HG03095 (cell line): ENCODE data around the gene PDSS2.
"Not testable (repeated sequence)": the region's sequence is repeated elsewhere in the genome, so short reads cannot be mapped to it uniquely, and the experiment has no call there.

ENCODE experiments used
- ATAC-seq: cut with Tn5 transposase; IDR thresholded peaks from one replicate; pipeline ENCODE4 v1.9.1; 2021; ENCODE audit warnings: moderate library complexity; ENCODE audit not compliant: unreplicated experiment

PDSS2 gene

GRCh38 chr6:107475826-107476225, 16.5 kb upstream of the PDSS2 start:
- not testable (repeated sequence) for ATAC-seq

GRCh38 chr6:107475360-107475759, 16.0 kb upstream of the PDSS2 start:
- not testable (repeated sequence) for ATAC-seq

DNA sequence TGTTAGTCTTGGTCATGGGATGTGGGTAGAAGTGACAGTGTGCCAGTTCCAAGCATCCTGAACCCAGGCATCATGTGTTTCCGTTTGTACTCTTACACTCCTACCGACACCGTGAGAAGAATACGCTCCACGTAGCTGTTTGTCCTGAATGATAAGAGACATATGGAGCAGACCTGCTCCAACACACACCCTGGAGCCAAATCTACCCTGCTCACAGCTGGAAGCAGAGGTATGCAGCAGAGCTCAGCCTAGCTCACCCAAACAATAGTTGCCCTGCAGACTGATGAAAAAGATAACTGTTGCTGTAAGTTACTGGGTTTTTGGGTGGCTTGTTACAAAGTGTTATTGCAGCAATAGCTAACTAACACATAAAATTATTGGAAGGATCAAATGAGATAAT, 14.3 kb upstream of the PDSS2 start:
- no peak for ATAC-seq

DNA sequence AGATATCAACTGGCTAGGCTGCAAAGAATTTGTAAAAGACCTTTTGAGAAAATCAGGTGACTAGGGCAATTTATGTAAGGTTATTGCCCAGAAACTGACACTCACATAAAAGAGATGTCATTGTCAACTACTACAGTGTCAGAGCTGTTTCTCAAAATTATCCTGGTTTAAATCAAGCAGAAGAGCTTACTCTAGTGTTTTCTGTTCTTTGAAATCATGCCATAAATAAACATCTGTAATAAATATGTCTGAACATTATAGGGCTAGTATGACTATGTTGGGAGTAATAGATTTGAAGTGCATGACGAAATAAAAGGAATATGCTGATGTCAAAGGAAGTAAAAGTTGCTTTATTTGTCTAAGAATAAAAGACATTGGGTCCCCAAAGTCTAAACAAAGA, 11.0 kb upstream of the PDSS2 start:
- ATAC-seq = no peak

- no peak for ATAC-seq
Measured at GRCh38 chr6:107466062-107466461, 6.7 kb upstream of the PDSS2 start.

GRCh38 chr6:107460083-107460631, 793 bp upstream of the PDSS2 start:
- no peak for ATAC-seq

- ATAC-seq = peak; percentile 17
Measured at GRCh38 chr6:107458672-107459282, 587 bp downstream of the PDSS2 start.

DNA sequence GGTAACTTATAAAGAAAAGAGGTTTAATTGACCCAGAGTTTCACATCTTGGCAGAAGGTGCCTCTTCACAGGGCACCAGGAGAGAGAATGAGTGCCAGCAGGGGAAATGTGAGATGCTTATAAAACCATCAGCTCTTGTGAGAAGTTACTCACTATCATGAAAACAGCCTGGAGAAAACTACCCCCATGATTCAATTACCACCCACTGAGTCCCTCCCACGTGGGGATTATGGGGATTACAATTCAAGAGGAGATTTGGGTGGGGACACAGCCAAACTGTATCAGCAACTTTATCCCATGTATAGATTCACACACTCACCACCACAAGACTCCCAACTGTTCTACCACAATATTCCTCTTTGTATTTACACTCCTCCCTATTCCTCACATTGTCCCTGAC, 10.6 kb downstream of the PDSS2 start:
- ATAC-seq = no peak

GRCh38 chr6:107447663-107448216, 11.6 kb downstream of the PDSS2 start:
- no peak for ATAC-seq

DNA sequence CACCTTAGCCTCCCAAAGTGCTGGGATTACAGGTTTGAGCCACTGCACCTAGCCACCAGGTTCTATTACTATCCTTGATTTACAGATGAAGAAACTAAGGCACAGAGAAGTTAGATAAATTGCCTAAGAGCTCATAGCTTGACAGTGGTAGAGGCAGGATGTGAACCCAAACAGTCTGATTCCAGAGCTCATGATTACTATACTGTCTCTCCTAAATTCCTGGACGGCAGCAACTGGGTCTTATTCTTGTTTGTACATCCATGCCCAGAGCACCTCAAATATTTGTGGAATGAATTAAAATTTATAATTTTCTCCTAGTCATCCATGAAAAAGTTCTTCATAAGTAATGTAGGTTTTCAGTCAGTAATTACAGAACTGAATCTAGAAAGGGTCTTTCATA, 15.1 kb downstream of the PDSS2 start:
- no peak for ATAC-seq

GRCh38 chr6:107443608-107444267, 15.6 kb downstream of the PDSS2 start:
- ATAC-seq = no peak

DNA sequence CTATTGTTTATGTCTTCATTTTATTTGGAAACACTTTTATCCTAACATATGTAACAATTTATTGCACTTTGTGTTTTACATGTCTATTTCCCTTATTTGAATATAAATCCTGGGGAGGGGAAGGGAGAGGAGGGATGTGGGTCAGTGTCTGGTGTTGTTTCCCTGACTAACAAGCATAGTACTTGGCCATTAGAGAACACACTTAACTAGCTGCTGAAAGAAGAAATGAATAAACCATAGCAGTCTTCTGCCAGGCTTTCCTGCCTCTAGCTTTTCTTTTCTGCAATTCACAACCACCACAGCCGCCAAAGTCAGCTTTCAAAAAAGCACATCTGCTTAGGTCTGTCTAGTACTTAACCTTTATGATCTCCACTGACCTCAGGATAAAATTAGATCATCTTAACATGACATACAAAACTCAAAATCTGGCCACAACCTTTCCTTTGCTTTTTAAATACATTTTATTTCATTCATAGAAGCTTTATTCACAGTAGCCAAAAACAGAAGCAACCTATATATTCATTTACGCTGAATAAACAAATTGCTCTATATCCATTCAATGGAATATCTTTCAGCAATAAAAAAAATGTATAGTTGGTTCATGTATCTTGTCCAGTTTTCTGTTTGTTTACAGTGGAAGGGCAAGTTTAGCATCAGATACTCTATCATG, 16.3 kb downstream of the PDSS2 start:
- no peak for ATAC-seq

GRCh38 chr6:107441682-107442081, 17.7 kb downstream of the PDSS2 start:
- no peak for ATAC-seq

DNA sequence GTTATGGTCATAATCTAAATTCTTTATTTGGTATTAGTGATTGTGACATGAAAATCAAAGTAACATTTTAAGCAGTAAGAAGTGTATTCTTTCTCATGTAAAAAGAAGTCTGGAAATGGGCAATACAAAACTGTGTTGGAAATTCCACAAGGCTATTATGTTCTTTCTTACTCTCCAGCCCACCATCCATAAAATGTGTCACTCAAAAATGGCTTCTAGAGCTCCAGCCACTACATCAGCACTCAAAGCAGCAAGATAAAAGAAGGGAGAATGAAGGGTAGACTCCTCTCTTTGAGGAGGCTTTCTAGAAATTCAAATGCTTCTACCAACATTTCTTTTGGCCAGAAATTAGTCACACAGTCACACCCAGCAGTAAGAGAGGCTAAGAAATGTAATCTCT, 18.4 kb downstream of the PDSS2 start:
- ATAC-seq = no peak

GRCh38 chr6:107439406-107439805, 20.0 kb downstream of the PDSS2 start:
- ATAC-seq = no peak

DNA sequence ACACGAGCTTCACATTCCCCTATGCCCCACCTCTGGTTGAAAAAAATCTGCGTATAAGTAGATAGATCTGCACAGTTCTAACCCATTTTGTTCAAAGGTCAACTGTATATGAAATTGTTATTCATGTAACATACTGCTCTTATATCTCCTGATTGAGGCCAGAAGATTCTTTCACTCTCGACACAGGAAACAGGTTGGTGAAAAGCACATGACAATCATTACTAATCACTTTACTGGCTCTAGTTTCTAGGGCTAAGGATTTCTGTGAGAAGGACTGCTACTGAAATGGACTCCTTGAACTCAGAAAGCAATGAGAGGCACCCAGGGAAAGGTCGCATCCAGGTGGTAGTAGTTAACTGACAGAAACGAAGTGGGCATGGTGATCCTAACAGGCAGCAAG, 21.7 kb downstream of the PDSS2 start:
- no peak for ATAC-seq

DNA sequence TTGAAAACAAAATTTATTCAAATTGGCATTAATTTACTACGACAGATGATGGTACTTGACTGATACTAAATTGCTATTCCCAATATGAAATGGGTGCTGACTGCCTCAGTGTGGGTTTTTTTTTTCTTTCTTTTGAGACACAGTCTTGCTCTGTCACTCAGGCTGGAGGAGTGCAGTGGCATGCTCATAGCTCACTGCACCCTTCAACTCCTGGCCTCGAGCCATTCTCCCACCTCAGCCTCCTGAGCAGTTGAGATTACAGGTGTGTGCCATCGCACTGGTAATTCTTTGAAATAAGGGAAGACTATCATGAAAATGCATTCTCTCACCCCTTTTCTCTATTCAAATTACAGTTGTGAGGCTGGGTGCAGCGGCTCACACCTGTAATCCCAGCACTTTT, 22.5 kb downstream of the PDSS2 start:
- ATAC-seq = no peak

DNA sequence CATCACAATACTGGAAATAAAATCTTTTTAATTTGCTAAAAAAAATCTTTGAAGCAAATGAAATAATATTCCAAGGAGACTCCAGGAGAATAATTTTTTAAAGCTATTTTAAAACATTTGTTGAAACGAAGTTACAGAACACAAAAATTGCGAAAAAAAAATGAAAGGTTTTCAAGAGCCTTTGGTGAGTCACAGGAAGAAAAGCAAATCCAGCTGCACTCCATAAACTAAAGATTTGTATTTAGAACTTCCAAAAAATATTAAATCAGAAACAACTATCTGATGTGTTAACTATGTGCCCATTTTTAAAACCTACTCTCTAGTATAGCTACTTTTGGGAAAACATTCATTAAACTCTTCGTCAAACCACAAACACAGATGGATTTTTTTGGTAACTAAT, 23.6 kb downstream of the PDSS2 start:
- ATAC-seq = no peak

GRCh38 chr6:107434812-107435211, 24.6 kb downstream of the PDSS2 start:
- no peak for ATAC-seq

- ATAC-seq = not testable (repeated sequence)
Measured at GRCh38 chr6:107425951-107426350, 33.4 kb downstream of the PDSS2 start.

DNA sequence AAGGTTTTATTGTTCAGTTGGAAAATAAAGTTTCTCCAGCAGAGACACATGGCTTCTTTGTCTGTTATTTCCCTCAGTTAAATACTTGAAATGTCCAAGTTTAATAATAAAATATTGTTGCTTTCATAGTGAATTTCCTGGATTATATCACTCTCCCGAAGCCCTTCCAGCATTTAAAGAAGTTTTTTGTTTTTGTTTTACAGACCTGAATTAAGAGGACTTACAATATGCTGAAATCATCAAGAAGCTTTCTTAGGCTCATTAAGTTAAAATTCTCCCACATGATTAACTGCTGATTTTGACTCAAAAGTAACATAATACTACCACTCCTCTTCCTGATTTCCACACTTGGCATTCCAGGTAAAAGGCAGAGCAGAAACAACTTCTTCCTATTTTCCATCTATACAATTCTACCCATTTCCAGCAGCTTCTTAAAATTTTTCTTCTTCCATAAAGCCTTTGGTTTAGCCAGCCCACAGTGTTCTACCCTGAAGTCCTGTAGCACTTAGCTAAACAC, 35.8 kb downstream of the PDSS2 start:
- no peak for ATAC-seq
